Lower lobe of right lung (tissue), 2 donors: ENCODE data around the gene SCEL. TPM values are rescaled to one million over a fixed set of nuclear protein-coding genes. Genes with fewer than 3 reads are reported as not detected.
A peak's percentile ranks its signal among the peaks of the same experiment; 100 is the strongest.
"Not testable (repeated sequence)": the region's sequence is repeated elsewhere in the genome, so short reads cannot be mapped to it uniquely, and the experiment has no call there.

ENCODE experiments used
- ATAC-seq, 2 donors: fragments of 200-7000 bp; cut with Tn5 transposase; one replicate each; pipeline ENCODE4 v1.9.1; 2020 to 2022; ENCODE audit warnings: mild to moderate bottlenecking in 2 of 2, moderate library complexity in 2 of 2
- DNase-seq: peaks from one replicate; pipeline ENCODE4 v3.0.0-alpha.2; 2020
- H3K27ac ChIP-seq: fragments of 200-600 bp; one replicate; pipeline ENCODE4 v1.8.0; 2022
- H3K27me3 ChIP-seq: fragments of 200-600 bp; one replicate; pipeline ENCODE4 v1.8.0; 2022; ENCODE audit warnings: low read depth
- H3K36me3 ChIP-seq: fragments of 200-600 bp; one replicate; pipeline ENCODE4 v1.8.0; 2022; ENCODE audit warnings: mild to moderate bottlenecking
- H3K4me1 ChIP-seq: fragments of 200-600 bp; one replicate; pipeline ENCODE4 v1.8.0; 2022
- H3K4me3 ChIP-seq: fragments of 200-600 bp; one replicate; pipeline ENCODE4 v1.8.0; 2022; ENCODE audit warnings: mild to moderate bottlenecking
- H3K9me3 ChIP-seq: fragments of 200-600 bp; one replicate; pipeline ENCODE4 v1.8.0; 2022
- intact Hi-C: fragments of 100-400 bp; cut with DNase I; formaldehyde crosslinking; loops from one replicate; pipeline ENCODE4 v1.11.0; 2022
- total RNA-seq: library from RNA; stranded (reverse); fragmentation: NEBNext Ultra II Directional; extraction: Animal tissue kit (Norgen Biotek cat#: 25700); gene quantifications from one replicate; pipeline ENCODE4 v1.2.1, GENCODE V29; 2021
- TF ChIP-seq, protein P1 (sequence below): fragments of 200-600 bp; IDR thresholded peaks from one replicate; pipeline ENCODE4 v1.8.0; 2022; ENCODE audit warnings: antibody characterized with exemption, mild to moderate bottlenecking
- donor health status: DM: no; HTN: yes; CAD: no; lungs with severe emphysema.

SCEL gene
- total RNA-seq, 1 donor from 2014 or later: 54.8 TPM

DNA sequence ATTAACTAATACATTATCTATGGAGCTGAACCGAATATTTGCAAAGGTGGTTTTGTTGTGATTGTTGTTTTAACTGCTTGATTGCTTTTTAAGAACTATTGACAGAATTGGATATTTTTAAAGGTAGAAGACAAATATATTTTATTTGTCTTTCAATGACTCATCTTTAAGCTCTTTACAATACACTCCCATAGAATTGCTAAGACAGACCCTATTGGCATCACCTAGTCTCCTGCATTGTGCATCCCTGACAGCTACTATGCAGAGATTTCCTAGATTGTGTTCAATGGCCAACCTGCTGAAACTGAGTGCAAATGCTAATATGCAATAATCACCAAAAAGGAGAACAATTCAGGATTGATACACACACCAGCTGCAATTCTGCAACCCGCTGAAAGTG, 19.7 kb upstream of the SCEL start:
- Histone ChIP-seq H3K9me3 (no peaks in the 10 kb centered on the region), H3K27me3 (no peaks in the 10 kb centered on the region), H3K4me1 (no peaks in the 10 kb centered on the region), H3K27ac (no peak overlapping the region), H3K36me3 (no peaks in the 10 kb centered on the region), H3K4me3 (no peak overlapping the region)
- intact Hi-C loops: no loop called here
- TF ChIP-seq, protein P1, sequence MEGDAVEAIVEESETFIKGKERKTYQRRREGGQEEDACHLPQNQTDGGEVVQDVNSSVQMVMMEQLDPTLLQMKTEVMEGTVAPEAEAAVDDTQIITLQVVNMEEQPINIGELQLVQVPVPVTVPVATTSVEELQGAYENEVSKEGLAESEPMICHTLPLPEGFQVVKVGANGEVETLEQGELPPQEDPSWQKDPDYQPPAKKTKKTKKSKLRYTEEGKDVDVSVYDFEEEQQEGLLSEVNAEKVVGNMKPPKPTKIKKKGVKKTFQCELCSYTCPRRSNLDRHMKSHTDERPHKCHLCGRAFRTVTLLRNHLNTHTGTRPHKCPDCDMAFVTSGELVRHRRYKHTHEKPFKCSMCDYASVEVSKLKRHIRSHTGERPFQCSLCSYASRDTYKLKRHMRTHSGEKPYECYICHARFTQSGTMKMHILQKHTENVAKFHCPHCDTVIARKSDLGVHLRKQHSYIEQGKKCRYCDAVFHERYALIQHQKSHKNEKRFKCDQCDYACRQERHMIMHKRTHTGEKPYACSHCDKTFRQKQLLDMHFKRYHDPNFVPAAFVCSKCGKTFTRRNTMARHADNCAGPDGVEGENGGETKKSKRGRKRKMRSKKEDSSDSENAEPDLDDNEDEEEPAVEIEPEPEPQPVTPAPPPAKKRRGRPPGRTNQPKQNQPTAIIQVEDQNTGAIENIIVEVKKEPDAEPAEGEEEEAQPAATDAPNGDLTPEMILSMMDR: no peak
- ATAC-seq (no peak), DNase-seq (no peak)

DNA sequence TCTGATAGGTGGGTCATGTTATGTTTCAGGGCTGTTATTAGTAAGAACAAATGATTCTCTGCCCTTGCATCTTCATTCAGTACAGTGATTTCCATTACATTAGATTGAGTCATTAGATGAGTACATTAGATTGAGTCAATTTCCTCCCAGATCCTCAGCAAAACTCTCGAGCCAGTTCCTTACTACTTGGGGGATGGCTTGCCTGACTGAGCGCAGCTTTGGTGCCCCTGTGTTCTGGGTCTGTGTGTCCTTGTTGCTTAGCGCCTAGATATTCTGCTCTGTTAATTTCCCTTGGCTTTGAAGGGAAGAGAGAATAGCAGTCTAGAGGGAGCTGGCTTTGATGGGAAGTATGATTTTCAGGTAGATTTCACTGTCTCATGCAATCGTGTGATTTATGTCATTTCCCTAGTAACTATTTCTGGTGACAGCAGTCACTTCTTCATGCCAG, 19.1 kb upstream of the SCEL start:
- no peaks in the 10 kb centered on the region for H3K4me1 ChIP-seq
- intact Hi-C loops: no loop called here
- ATAC-seq (no peak), DNase-seq (no peak)
- H3K36me3 ChIP-seq: no peaks in the 10 kb centered on the region
- H3K9me3 ChIP-seq: no peaks in the 10 kb centered on the region
- H3K27me3 ChIP-seq: no peaks in the 10 kb centered on the region
- TF ChIP-seq, protein P1: no peak
- no peak overlapping the region for H3K4me3 ChIP-seq
- no peak overlapping the region for H3K27ac ChIP-seq

DNA sequence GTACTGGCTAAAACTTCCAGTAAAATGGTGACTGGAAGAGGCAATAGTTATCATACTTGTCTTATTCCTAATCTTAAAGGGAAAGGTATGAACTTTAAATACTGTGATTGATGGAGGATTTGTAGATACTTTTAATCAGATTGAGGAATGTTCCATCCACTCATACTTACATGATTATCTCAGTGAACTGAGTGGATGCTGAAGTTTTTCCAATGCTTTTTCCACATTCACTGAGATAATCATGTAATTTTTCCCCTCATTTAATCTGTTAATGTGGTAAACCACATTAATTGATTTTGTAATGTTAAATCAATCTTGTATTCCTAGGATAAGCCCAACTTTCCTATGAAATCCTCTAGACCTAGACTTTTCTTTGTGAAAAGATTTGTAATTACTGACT, 17.2 kb upstream of the SCEL start:
- TF ChIP-seq, protein P1: no peak
- ATAC-seq (no peak), DNase-seq (no peak)
- no peaks in the 10 kb centered on the region for H3K27me3 ChIP-seq
- H3K27ac ChIP-seq: no peak overlapping the region
- H3K4me1 ChIP-seq: no peaks in the 10 kb centered on the region
- intact Hi-C loops: no loop called here
- no peaks in the 10 kb centered on the region for H3K9me3 ChIP-seq
- no peaks in the 10 kb centered on the region for H3K36me3 ChIP-seq
- H3K4me3 ChIP-seq: no peak overlapping the region

DNA sequence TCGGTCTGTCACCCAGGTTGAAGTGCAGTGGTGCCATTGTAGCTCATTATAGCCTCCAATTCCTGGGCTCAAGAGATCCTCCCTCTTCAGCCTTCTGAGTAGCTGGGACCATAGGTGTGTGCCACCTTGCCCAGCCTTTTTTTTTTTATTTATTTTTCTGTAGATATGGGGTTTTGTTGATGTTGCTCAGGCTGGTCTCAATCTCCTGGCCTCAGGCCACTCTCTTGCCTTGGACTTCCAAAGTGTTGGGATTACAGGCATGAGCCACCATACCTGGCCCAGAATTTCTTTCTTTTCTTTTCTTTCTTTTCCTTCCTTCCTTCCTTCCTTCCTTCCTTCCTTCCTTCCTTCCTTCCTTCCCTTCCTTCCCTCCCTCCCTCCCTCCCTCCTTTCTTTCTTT, 16.1 kb upstream of the SCEL start:
- DNase-seq, ATAC-seq, H3K27ac ChIP-seq, H3K4me3 ChIP-seq, H3K27me3 ChIP-seq, intact Hi-C loops, H3K36me3 ChIP-seq, H3K9me3 ChIP-seq, H3K4me1 ChIP-seq: not testable (repeated sequence)

DNA sequence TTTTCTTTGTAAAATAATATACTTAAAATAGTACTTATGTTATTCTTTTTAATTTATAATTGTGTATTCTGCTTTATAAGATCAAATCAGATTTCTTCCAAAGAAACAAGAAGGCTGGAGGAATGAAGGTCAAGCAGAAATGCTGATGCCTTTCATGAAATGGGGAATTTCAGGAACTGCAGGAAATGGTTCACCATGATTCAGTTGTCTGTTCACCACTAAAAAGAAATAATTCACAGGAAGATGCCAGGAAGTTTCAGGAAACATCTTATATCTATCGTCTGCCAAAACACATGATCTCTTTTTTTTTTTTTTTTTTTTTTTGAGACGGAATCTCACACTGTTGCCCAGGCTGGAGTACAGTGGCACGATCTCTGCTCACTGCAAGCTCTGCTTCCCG, 15.7 kb upstream of the SCEL start:
- DNase-seq: no peak
- H3K36me3 ChIP-seq: no peaks in the 10 kb centered on the region
- H3K9me3 ChIP-seq: no peaks in the 10 kb centered on the region
- intact Hi-C loops: no loop called here
- no peaks in the 10 kb centered on the region for H3K27me3 ChIP-seq
- H3K4me3 ChIP-seq: no peak overlapping the region
- TF ChIP-seq, protein P1: no peak
- no peak overlapping the region for H3K27ac ChIP-seq
- no peaks in the 10 kb centered on the region for H3K4me1 ChIP-seq
- no peak for ATAC-seq

DNA sequence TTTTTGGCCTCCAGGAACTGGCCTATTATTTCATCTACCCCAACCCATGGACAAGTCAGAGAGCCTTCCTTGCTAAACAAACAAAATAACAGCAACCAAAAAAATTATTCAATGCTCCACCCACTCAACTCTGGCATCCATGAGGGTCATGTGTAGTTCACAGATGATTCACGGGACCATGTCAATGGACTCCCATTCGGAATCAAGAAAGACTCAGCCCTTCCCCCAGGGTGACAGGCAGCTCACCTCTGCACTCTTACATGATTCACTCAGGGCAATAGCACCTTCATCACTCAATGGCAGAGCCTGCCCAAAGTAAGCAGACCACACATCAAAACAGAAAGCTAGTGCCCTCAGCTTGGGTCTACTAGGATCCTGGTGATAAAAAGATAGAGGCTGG, 14.3 kb upstream of the SCEL start:
- Histone ChIP-seq H3K27me3 (no peaks in the 10 kb centered on the region), H3K36me3 (no peaks in the 10 kb centered on the region), H3K4me1 (no peaks in the 10 kb centered on the region), H3K27ac (peak overlapping the region; percentile 70), H3K4me3 (no peak overlapping the region), H3K9me3 (no peaks in the 10 kb centered on the region)
- TF ChIP-seq, protein P1: no peak
- ATAC-seq: peak in 1 of 2 donors; percentile 8
- intact Hi-C loops: no loop called here
- DNase-seq: no peak
